GM12875 (cell line): Measurements from ENCODE around the gene DENND2A.

Experiments
- H3K4me3 ChIP-seq: one replicate; pipeline ENCODE4 v1.5.1; 2011; ENCODE audit warnings: low read depth, low read length, control low read depth
- CTCF ChIP-seq: IDR thresholded peaks from 2 replicates; pipeline ENCODE4 v1.5.1; 2011; ENCODE audit warnings: low read depth, mild to moderate bottlenecking, control low read depth, inconsistent platforms, low read length, moderate library complexity, borderline replicate concordance; ENCODE audit not compliant: insufficient read depth

DENND2A gene

GRCh38 chr7:140494867-140495266, 145.7 kb downstream of the DENND2A start:
- no peak overlapping the region for H3K4me3 ChIP-seq
- no peak for TF ChIP-seq CTCF

GRCh38 chr7:140489026-140489359, 151.6 kb downstream of the DENND2A start:
- TF ChIP-seq CTCF, result no peak
- no peak overlapping the region for H3K4me3 ChIP-seq

GRCh38 chr7:140485500-140486265, 154.9 kb downstream of the DENND2A start:
- no peak for TF ChIP-seq CTCF
- H3K4me3 ChIP-seq, result no peak overlapping the region

GRCh38 chr7:140484951-140485499, 155.6 kb downstream of the DENND2A start:
- H3K4me3 ChIP-seq, result no peak overlapping the region

GRCh38 chr7:140484479-140484878, 156.1 kb downstream of the DENND2A start:
- no peak for TF ChIP-seq CTCF
- H3K4me3 ChIP-seq, result no peak overlapping the region

More at GRCh38 chr7:140484951-140485499, 155.6 kb downstream of the DENND2A start:
- no peak for TF ChIP-seq CTCF

- no peak for TF ChIP-seq CTCF
- H3K4me3 ChIP-seq, result peak overlapping the region; percentile 97
Measured at GRCh38 chr7:140479739-140480084, 160.9 kb downstream of the DENND2A start.
